ENCODE measurements around the gene ATP8B4. TPM values are rescaled to one million over a fixed set of nuclear protein-coding genes. Genes with fewer than 3 reads are reported as not detected.

Gene ATP8B4
- total RNA-seq, 1 donor from 2014 or later, result 15.1 TPM

DNA sequence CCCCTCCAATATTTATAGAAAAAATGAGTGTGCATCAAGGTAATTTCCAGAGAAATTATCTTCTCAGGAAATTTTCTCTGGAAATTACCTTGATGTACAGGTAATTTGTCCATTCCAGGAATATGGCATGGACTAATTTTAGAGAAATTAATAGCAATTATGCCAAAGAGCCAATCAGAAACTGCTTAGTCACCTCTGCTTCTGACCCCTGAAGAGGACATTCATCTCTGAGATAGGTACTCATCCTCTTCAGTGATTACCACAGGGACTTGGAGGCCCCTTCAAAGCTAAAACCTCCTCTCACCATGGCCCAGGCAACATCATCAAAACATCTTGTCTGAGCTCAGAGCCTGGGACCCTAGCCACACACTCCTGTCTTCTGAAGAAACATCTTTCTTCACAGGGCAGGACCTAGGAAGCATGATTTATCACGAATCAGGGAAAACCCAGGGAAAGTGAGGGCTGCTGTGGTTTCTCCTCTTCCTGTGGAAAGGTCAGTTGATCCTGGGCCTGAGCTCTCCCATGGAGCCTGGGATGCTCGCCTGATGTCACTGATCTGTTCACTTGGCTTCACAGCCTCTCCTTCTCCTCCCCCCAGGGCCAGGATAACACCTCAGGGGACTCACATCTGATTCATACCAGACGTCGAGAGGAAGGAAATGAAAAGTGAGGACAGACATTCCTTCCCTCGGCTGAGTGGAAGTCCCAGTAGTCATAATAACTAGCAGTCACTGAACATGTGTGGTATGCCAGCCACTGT, 287.6 kb downstream of the ATP8B4 start:
- Histone ChIP-seq H3K27me3 (no peaks in the 10 kb centered on the region), H3K9me3 (no peaks in the 10 kb centered on the region), H3K36me3 (no peaks in the 10 kb centered on the region), H3K4me1 (no peaks in the 10 kb centered on the region), H3K27ac (no peak overlapping the region), H3K4me3 (no peak overlapping the region)
- intact Hi-C loops (cut with DNase I), result no loop called here
- peak in 1 of 2 donors; percentile 65 for DNase-seq (ENCODE audit: low spot score in 2 of 2)
- TF ChIP-seq, protein P1, sequence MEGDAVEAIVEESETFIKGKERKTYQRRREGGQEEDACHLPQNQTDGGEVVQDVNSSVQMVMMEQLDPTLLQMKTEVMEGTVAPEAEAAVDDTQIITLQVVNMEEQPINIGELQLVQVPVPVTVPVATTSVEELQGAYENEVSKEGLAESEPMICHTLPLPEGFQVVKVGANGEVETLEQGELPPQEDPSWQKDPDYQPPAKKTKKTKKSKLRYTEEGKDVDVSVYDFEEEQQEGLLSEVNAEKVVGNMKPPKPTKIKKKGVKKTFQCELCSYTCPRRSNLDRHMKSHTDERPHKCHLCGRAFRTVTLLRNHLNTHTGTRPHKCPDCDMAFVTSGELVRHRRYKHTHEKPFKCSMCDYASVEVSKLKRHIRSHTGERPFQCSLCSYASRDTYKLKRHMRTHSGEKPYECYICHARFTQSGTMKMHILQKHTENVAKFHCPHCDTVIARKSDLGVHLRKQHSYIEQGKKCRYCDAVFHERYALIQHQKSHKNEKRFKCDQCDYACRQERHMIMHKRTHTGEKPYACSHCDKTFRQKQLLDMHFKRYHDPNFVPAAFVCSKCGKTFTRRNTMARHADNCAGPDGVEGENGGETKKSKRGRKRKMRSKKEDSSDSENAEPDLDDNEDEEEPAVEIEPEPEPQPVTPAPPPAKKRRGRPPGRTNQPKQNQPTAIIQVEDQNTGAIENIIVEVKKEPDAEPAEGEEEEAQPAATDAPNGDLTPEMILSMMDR (IDR thresholded peaks at IDR 0.05), result no peak

- TF ChIP-seq, protein P1 (IDR thresholded peaks at IDR 0.05), result no peak
- no peaks in the 10 kb centered on the region for H3K4me1 ChIP-seq
- H3K27ac ChIP-seq, result no peak overlapping the region
- no peak overlapping the region for H3K4me3 ChIP-seq
- no peak for DNase-seq (ENCODE audit: low spot score in 2 of 2)
- no peaks in the 10 kb centered on the region for H3K9me3 ChIP-seq
- no peaks in the 10 kb centered on the region for H3K27me3 ChIP-seq
- intact Hi-C loops (cut with DNase I), result no loop called here
- H3K36me3 ChIP-seq, result no peaks in the 10 kb centered on the region
Measured at GRCh38 chr15:49830391-49830790, 288.6 kb downstream of the ATP8B4 start.

GRCh38 chr15:49827311-49827710, 291.7 kb downstream of the ATP8B4 start:
- intact Hi-C loops (cut with DNase I), result no loop called here
- H3K27me3 ChIP-seq, result no peaks in the 10 kb centered on the region
- no peaks in the 10 kb centered on the region for H3K36me3 ChIP-seq
- H3K27ac ChIP-seq, result no peak overlapping the region
- no peak for DNase-seq (ENCODE audit: low spot score in 2 of 2)
- H3K4me1 ChIP-seq, result no peaks in the 10 kb centered on the region
- H3K9me3 ChIP-seq, result no peaks in the 10 kb centered on the region
- H3K4me3 ChIP-seq, result no peak overlapping the region
- TF ChIP-seq, protein P1 (IDR thresholded peaks at IDR 0.05), result no peak

- no peaks in the 10 kb centered on the region for H3K9me3 ChIP-seq
- TF ChIP-seq, protein P1 (IDR thresholded peaks at IDR 0.05), result no peak
- H3K27ac ChIP-seq, result no peak overlapping the region
- intact Hi-C loops (cut with DNase I), result no loop called here
- DNase-seq (ENCODE audit: low spot score in 2 of 2), result no peak
- no peaks in the 10 kb centered on the region for H3K4me1 ChIP-seq
- H3K27me3 ChIP-seq, result no peaks in the 10 kb centered on the region
- no peak overlapping the region for H3K4me3 ChIP-seq
- no peaks in the 10 kb centered on the region for H3K36me3 ChIP-seq
Measured at GRCh38 chr15:49826640-49827234, 292.3 kb downstream of the ATP8B4 start.

DNA sequence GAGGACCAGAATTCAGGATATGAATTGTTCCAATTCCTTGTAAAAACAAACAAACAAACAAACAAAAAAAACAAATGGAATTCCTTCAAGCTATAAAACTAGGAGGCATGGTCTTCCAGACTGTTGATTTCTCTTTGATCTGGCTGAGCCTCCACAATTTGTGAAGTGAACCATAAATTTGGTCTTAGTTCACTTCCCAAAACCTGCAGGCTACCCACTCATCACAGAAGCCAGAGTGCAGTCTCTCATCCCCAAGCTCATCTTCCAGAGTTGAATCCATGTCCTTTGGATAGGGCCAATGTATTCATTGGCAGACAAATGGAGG, 294.3 kb downstream of the ATP8B4 start:
- H3K27ac ChIP-seq, result no peak overlapping the region
- H3K4me1 ChIP-seq, result no peaks in the 10 kb centered on the region
- DNase-seq (ENCODE audit: low spot score in 2 of 2), result no peak
- TF ChIP-seq, protein P1 (IDR thresholded peaks at IDR 0.05), result no peak
- no peak overlapping the region for H3K4me3 ChIP-seq
- no peaks in the 10 kb centered on the region for H3K36me3 ChIP-seq
- no peaks in the 10 kb centered on the region for H3K9me3 ChIP-seq
- no peaks in the 10 kb centered on the region for H3K27me3 ChIP-seq
- intact Hi-C loops (cut with DNase I), result no loop called here
